HepG2 (cell line): ENCODE data around the gene GPS1. TPM values are rescaled to one million over a fixed set of nuclear protein-coding genes. Genes with fewer than 3 reads are reported as not detected.

ENCODE experiments used
- AGO1 ChIP-seq: fragments of 200-400 bp; formaldehyde crosslinking; IDR thresholded peaks from 2 replicates; pipeline ENCODE4 v1.6.1; 2017; ENCODE audit warnings: mild to moderate bottlenecking, low read depth, low read length, moderate library complexity; ENCODE audit not compliant: poor library complexity, severe bottlenecking
- CTCF ChIP-seq: sonication (generic); formaldehyde crosslinking; IDR thresholded peaks from 2 replicates; pipeline ENCODE4 v1.5.0; 2020; ENCODE audit warnings: mild to moderate bottlenecking, missing genetic modification reagents, moderate library complexity
- HDAC2 ChIP-seq: sonication (generic); formaldehyde crosslinking; IDR thresholded peaks from 2 replicates; pipeline ENCODE4 v1.4.0; 2020; ENCODE audit warnings: missing genetic modification reagents
- HES4 ChIP-seq: sonication (generic); formaldehyde crosslinking; IDR thresholded peaks from 2 replicates; pipeline ENCODE4 v1.9.0; 2021; ENCODE audit warnings: mild to moderate bottlenecking, missing genetic modification reagents, borderline replicate concordance
- KMT2B ChIP-seq: IDR thresholded peaks from 2 replicates; pipeline ENCODE4 v1.6.1; 2016; ENCODE audit warnings: missing genetic modification reagents, missing compliant biosample characterization
- MEIS1 ChIP-seq: sonication (generic); formaldehyde crosslinking; IDR thresholded peaks from 2 replicates; pipeline ENCODE4 v1.9.0; 2021; ENCODE audit warnings: mild to moderate bottlenecking, missing genetic modification reagents, moderate library complexity, borderline replicate concordance
- NONO ChIP-seq, 2 experiments: fragments of 450-650 bp in 1 of 2; sonication (generic) in 1 of 2; formaldehyde crosslinking in 1 of 2; IDR thresholded peaks in 1 of 2; conservative IDR thresholded peaks in 1 of 2; 2 replicates each; pipeline versions ENCODE4 v1.6.1 to v1.8.0; 2017 to 2022; ENCODE audit warnings: mild to moderate bottlenecking in 1 of 2, missing genetic modification reagents in 1 of 2, moderate library complexity in 1 of 2
- SRSF1 ChIP-seq: fragments of 200-400 bp; formaldehyde crosslinking; optimal IDR thresholded peaks from 2 replicates; pipeline ENCODE3; 2017; ENCODE audit warnings: mild to moderate bottlenecking, low read depth, low read length, moderate library complexity
- TBX2 ChIP-seq: sonication (generic); formaldehyde crosslinking; IDR thresholded peaks from 2 replicates; pipeline ENCODE4 v1.5.0; 2020; ENCODE audit warnings: missing genetic modification reagents, mild to moderate bottlenecking, borderline replicate concordance
- TEAD3 ChIP-seq: optimal IDR thresholded peaks from 2 replicates; pipeline ENCODE3; 2016; ENCODE audit warnings: borderline replicate concordance
- THAP11 ChIP-seq: IDR thresholded peaks from 2 replicates; pipeline ENCODE4 v1.6.1; 2016; ENCODE audit warnings: missing biosample characterization, missing genetic modification reagents
- ZBTB38 ChIP-seq: sonication (generic); formaldehyde crosslinking; IDR thresholded peaks from 2 replicates; pipeline ENCODE4 v1.5.1; 2020; ENCODE audit warnings: mild to moderate bottlenecking, missing genetic modification reagents
- ZNF138 ChIP-seq: sonication (generic); formaldehyde crosslinking; IDR thresholded peaks from 2 replicates; pipeline ENCODE4 v1.5.0; 2020; ENCODE audit warnings: mild to moderate bottlenecking, low read depth, missing genetic modification reagents
- ZNF558 ChIP-seq: sonication (generic); formaldehyde crosslinking; IDR thresholded peaks from 2 replicates; pipeline ENCODE4 v1.9.0; 2022; ENCODE audit warnings: mild to moderate bottlenecking, missing genetic modification reagents, borderline replicate concordance
- ZNF619 ChIP-seq: sonication (generic); formaldehyde crosslinking; IDR thresholded peaks from 2 replicates; pipeline ENCODE4 v1.4.0; 2020; ENCODE audit warnings: mild to moderate bottlenecking, missing genetic modification reagents
- ZNF775 ChIP-seq: sonication (generic); formaldehyde crosslinking; IDR thresholded peaks from 2 replicates; pipeline ENCODE4 v1.4.0; 2020; ENCODE audit warnings: missing genetic modification reagents, mild to moderate bottlenecking, moderate library complexity, borderline replicate concordance
- ZNF788 ChIP-seq: sonication (generic); formaldehyde crosslinking; IDR thresholded peaks from 2 replicates; pipeline ENCODE4 v1.5.0; 2020; ENCODE audit warnings: mild to moderate bottlenecking, missing genetic modification reagents, borderline replicate concordance
- ZNF790 ChIP-seq: sonication (generic); formaldehyde crosslinking; IDR thresholded peaks from 2 replicates; pipeline ENCODE4 v1.8.0; 2022; ENCODE audit warnings: missing genetic modification reagents, mild to moderate bottlenecking, borderline replicate concordance
- polyA plus RNA-seq, 8 experiments: library from polyadenylated mRNA; depleted of rRNA in 3 of 8; stranded (reverse) in 7 of 8; unstranded in 1 of 8; fragments of >200 nt; fragmentation: Illumina TruSeq in 4 of 8; extraction: Trizol in 4 of 8; gene quantifications; 2 replicates each; pipeline versions ENCODE4 v1.2.1 to v1.2.3, GENCODE V29; 2011 to 2016; ENCODE audit warnings: low read depth in 4 of 8, missing spikeins in 1 of 8, mixed read lengths in 1 of 8; ENCODE audit not compliant: insufficient read depth in 1 of 8
- total RNA-seq, 5 experiments: library from RNA; depleted of rRNA; stranded (reverse); fragments of >200 nt; fragmentation: Illumina TruSeq; extraction: Trizol; gene quantifications; 2 replicates each; pipeline ENCODE4 v1.2.3, GENCODE V29; 2016; ENCODE audit warnings: low read depth in 1 of 5
- TF ChIP-seq, protein P1 (sequence below): sonication (generic); formaldehyde crosslinking; IDR thresholded peaks from 2 replicates; pipeline ENCODE4 v1.4.0; 2020; ENCODE audit warnings: missing genetic modification reagents
- TF ChIP-seq, protein P2 (sequence below): sonication (generic); formaldehyde crosslinking; IDR thresholded peaks from 2 replicates; pipeline ENCODE4 v1.4.0; 2020; ENCODE audit warnings: missing genetic modification reagents

GPS1 gene
- total and polyA plus RNA-seq, 2 of the 13 experiments (the other 11 are each of a cell fraction or from before 2014, with no cell fraction given): 124 to 128 TPM

- peak; percentile 34; the same call in 1 of the 2 replicates for TF ChIP-seq TBX2 (CRISPR knock-in tag)
- peak; percentile 16; the same call in 1 of the 2 replicates for TF ChIP-seq HDAC2
- peak; percentile 57 for TF ChIP-seq CTCF (CRISPR knock-in tag)
- TF ChIP-seq HES4 (CRISPR knock-in tag): peak; percentile 12; the same call in 1 of the 2 replicates
- TF ChIP-seq KMT2B (CRISPR knock-in tag): no peak
- peak; percentile 34; the same call in 1 of the 2 replicates for TF ChIP-seq ZNF138 (CRISPR knock-in tag)
- TF ChIP-seq THAP11 (CRISPR knock-in tag): peak; percentile 4; the same call in 1 of the 2 replicates
- TF ChIP-seq ZNF790 (CRISPR knock-in tag): no peak
- no peak for TF ChIP-seq NONO (IDR thresholded peaks at IDR 0.05)
- TF ChIP-seq NONO (CRISPR knock-in tag; conservative IDR thresholded peaks at IDR 0.05): peak; percentile 54; the same call in 1 of the 2 replicates
- TF ChIP-seq AGO1: peak; percentile 37
- peak; percentile 29; the same call in 1 of the 2 replicates for TF ChIP-seq ZNF619
- peak; percentile 26; the same call in 1 of the 2 replicates for TF ChIP-seq ZNF788 (CRISPR knock-in tag)
- TF ChIP-seq ZBTB38 (CRISPR knock-in tag): 0 out of 2 replicates have a peak, but pooled peaks have one; percentile 22
- TF ChIP-seq, protein P1, sequence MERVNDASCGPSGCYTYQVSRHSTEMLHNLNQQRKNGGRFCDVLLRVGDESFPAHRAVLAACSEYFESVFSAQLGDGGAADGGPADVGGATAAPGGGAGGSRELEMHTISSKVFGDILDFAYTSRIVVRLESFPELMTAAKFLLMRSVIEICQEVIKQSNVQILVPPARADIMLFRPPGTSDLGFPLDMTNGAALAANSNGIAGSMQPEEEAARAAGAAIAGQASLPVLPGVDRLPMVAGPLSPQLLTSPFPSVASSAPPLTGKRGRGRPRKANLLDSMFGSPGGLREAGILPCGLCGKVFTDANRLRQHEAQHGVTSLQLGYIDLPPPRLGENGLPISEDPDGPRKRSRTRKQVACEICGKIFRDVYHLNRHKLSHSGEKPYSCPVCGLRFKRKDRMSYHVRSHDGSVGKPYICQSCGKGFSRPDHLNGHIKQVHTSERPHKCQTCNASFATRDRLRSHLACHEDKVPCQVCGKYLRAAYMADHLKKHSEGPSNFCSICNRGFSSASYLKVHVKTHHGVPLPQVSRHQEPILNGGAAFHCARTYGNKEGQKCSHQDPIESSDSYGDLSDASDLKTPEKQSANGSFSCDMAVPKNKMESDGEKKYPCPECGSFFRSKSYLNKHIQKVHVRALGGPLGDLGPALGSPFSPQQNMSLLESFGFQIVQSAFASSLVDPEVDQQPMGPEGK (CRISPR knock-in tag): peak; percentile 51
- TF ChIP-seq SRSF1: peak; percentile 33
- peak; percentile 56; the same call in 1 of the 2 replicates for TF ChIP-seq ZNF558 (CRISPR knock-in tag)
- TF ChIP-seq ZNF775 (CRISPR knock-in tag): no peak
- TF ChIP-seq, protein P2, sequence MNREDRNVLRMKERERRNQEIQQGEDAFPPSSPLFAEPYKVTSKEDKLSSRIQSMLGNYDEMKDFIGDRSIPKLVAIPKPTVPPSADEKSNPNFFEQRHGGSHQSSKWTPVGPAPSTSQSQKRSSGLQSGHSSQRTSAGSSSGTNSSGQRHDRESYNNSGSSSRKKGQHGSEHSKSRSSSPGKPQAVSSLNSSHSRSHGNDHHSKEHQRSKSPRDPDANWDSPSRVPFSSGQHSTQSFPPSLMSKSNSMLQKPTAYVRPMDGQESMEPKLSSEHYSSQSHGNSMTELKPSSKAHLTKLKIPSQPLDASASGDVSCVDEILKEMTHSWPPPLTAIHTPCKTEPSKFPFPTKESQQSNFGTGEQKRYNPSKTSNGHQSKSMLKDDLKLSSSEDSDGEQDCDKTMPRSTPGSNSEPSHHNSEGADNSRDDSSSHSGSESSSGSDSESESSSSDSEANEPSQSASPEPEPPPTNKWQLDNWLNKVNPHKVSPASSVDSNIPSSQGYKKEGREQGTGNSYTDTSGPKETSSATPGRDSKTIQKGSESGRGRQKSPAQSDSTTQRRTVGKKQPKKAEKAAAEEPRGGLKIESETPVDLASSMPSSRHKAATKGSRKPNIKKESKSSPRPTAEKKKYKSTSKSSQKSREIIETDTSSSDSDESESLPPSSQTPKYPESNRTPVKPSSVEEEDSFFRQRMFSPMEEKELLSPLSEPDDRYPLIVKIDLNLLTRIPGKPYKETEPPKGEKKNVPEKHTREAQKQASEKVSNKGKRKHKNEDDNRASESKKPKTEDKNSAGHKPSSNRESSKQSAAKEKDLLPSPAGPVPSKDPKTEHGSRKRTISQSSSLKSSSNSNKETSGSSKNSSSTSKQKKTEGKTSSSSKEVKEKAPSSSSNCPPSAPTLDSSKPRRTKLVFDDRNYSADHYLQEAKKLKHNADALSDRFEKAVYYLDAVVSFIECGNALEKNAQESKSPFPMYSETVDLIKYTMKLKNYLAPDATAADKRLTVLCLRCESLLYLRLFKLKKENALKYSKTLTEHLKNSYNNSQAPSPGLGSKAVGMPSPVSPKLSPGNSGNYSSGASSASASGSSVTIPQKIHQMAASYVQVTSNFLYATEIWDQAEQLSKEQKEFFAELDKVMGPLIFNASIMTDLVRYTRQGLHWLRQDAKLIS (CRISPR knock-in tag): peak; percentile 54; the same call in 1 of the 2 replicates
- TF ChIP-seq TEAD3 (CRISPR knock-in tag): no peak
- TF ChIP-seq MEIS1 (CRISPR knock-in tag): no peak
These were observed 33.3 kb upstream of the GPS1 start (continued) for GRCh38 chr17:82018152-82018988.
